Activated T-helper 1 cell treated with anti-CD3 and anti-CD28 coated beads, Interleukin-12 subunit alpha, Interleukin-12 subunit beta, Interleukin-2, Interleukin-4 antibody, amounts not matched to agents 30 ng/mL and 10 ng/mL and 1 ng/mL, durations not matched to agents 14 hours and 24 hours and 36 hours (primary cell): ENCODE measurements around the gene INO80E. TPM values are rescaled to one million over a fixed set of nuclear protein-coding genes. Genes with fewer than 3 reads are reported as not detected.
"Not testable (repeated sequence)": the region's sequence is repeated elsewhere in the genome, so short reads cannot be mapped to it uniquely, and the experiment has no call there.

Experiments used
- DNase-seq: peaks from one replicate; pipeline ENCODE4 v3.0.0; 2021; ENCODE audit warnings: low spot score
- H3K27ac Mint-ChIP-seq: one replicate; pipeline ENCODE4 v1.8.0; 2021; ENCODE audit warnings: mild to moderate bottlenecking, mixed read lengths
- H3K27me3 Mint-ChIP-seq: one replicate; pipeline ENCODE4 v1.8.0; 2022; ENCODE audit warnings: mild to moderate bottlenecking, moderate library complexity, mixed read lengths; ENCODE audit not compliant: insufficient read depth
- H3K36me3 Mint-ChIP-seq: one replicate; pipeline ENCODE4 v1.8.0; 2021; ENCODE audit warnings: low read depth, mixed read lengths
- H3K4me1 Mint-ChIP-seq: one replicate; pipeline ENCODE4 v1.8.0; 2021; ENCODE audit warnings: low read depth, mixed read lengths
- H3K4me3 Mint-ChIP-seq: one replicate; pipeline ENCODE4 v1.8.0; 2021; ENCODE audit warnings: mild to moderate bottlenecking, moderate library complexity, mixed read lengths
- H3K9me3 Mint-ChIP-seq: one replicate; pipeline ENCODE4 v1.8.0; 2021; ENCODE audit warnings: mixed read lengths
- intact Hi-C: fragments of 100-400 bp; cut with micrococcal nuclease; formaldehyde crosslinking; loops from one replicate; pipeline ENCODE4 v1.15.1; 2024
- total RNA-seq: library from RNA; stranded (reverse); gene quantifications from 2 replicates; pipeline ENCODE4 v1.2.3, GENCODE V29; 2022

Gene INO80E
- total RNA-seq: 128 and 137 TPM in 2 replicates

GRCh38 chr16:29995911-29996765, at the start of gene INO80E:
Gene INO80E (plus strand): TSS chr16:29996241. CDS start chr16:29996311, 70 bp downstream.
- H3K4me3 Mint-ChIP-seq: peak within 1 kb of the TSS; percentile 98
- H3K27me3 Mint-ChIP-seq: no peaks in the 10 kb centered on the region
- no peaks in the 10 kb centered on the region for H3K9me3 Mint-ChIP-seq
- intact Hi-C loops: loop anchor here (1.0 to 10.0 kb wide), 9 partner anchors 23 to 379 kb away; partner anchors contain the start of genes ALDOA, CDIPT, KCTD13 and KIF22
- DNase-seq: peak; percentile 99
- peaks cover 39% of the 10 kb centered on the region for H3K4me1 Mint-ChIP-seq
- peak within 1 kb of the TSS; percentile 96 for H3K27ac Mint-ChIP-seq
- H3K36me3 Mint-ChIP-seq: peaks cover 50% of the 10 kb centered on the region

GRCh38 chr16:29947897-29948296, 48.1 kb upstream of the INO80E start:
- H3K4me3 Mint-ChIP-seq: no peak overlapping the region
- DNase-seq: no peak
- H3K36me3 Mint-ChIP-seq: no peaks in the 10 kb centered on the region
- H3K27me3 Mint-ChIP-seq: peaks cover 16% of the 10 kb centered on the region
- intact Hi-C loops: no loop called here
- H3K9me3 Mint-ChIP-seq: peaks cover 3% of the 10 kb centered on the region
- H3K4me1 Mint-ChIP-seq: no peaks in the 10 kb centered on the region
- no peak overlapping the region for H3K27ac Mint-ChIP-seq

GRCh38 chr16:29950806-29951461, 45.1 kb upstream of the INO80E start:
- no peak overlapping the region for H3K4me3 Mint-ChIP-seq
- H3K27ac Mint-ChIP-seq: no peak overlapping the region
- intact Hi-C loops: no loop called here
- H3K36me3 Mint-ChIP-seq: no peaks in the 10 kb centered on the region
- peaks cover 3% of the 10 kb centered on the region for H3K9me3 Mint-ChIP-seq
- no peaks in the 10 kb centered on the region for H3K4me1 Mint-ChIP-seq
- no peak for DNase-seq
- peaks cover 12% of the 10 kb centered on the region for H3K27me3 Mint-ChIP-seq

GRCh38 chr16:29951625-29952365, 44.2 kb upstream of the INO80E start:
- no peaks in the 10 kb centered on the region for H3K36me3 Mint-ChIP-seq
- DNase-seq: no peak
- H3K27ac Mint-ChIP-seq: no peak overlapping the region
- no peak overlapping the region for H3K4me3 Mint-ChIP-seq
- intact Hi-C loops: no loop called here
- no peaks in the 10 kb centered on the region for H3K4me1 Mint-ChIP-seq
- peaks cover 9% of the 10 kb centered on the region for H3K27me3 Mint-ChIP-seq
- peaks cover 3% of the 10 kb centered on the region for H3K9me3 Mint-ChIP-seq

GRCh38 chr16:29958756-29959155, 37.3 kb upstream of the INO80E start:
- Mint-ChIP-seq H3K36me3 (peaks cover 3% of the 10 kb centered on the region), H3K4me1 (peaks cover 19% of the 10 kb centered on the region), H3K27ac (no peak overlapping the region), H3K27me3 (no peaks in the 10 kb centered on the region), H3K9me3 (no peaks in the 10 kb centered on the region), H3K4me3 (no peak overlapping the region)
- no peak for DNase-seq
- intact Hi-C loops: no loop called here

- Mint-ChIP-seq H3K9me3 (no peaks in the 10 kb centered on the region), H3K27ac (no peak overlapping the region)
These were observed 36.7 kb upstream of the INO80E start for GRCh38 chr16:29959293-29959692.

GRCh38 chr16:29959821-29960220, 36.2 kb upstream of the INO80E start:
- not testable (repeated sequence) for H3K27ac Mint-ChIP-seq, H3K27me3 Mint-ChIP-seq, H3K4me3 Mint-ChIP-seq, DNase-seq, H3K9me3 Mint-ChIP-seq, H3K36me3 Mint-ChIP-seq
- H3K4me1 Mint-ChIP-seq: peaks cover 21% of the 10 kb centered on the region
- intact Hi-C loops: loop anchor here (2.0 kb wide), 1 partner anchor 61 kb away; no protein-coding TSS in a partner anchor

More at GRCh38 chr16:29959293-29959692, 36.7 kb upstream of the INO80E start:
- no peaks in the 10 kb centered on the region for H3K27me3 Mint-ChIP-seq
- H3K4me3 Mint-ChIP-seq: no peak overlapping the region
- DNase-seq: no peak
- peaks cover 3% of the 10 kb centered on the region for H3K36me3 Mint-ChIP-seq
- peaks cover 19% of the 10 kb centered on the region for H3K4me1 Mint-ChIP-seq
- intact Hi-C loops: no loop called here

GRCh38 chr16:29961127-29961478, 34.9 kb upstream of the INO80E start:
- H3K9me3 Mint-ChIP-seq: no peaks in the 10 kb centered on the region
- peak overlapping the region; percentile 83 for H3K4me3 Mint-ChIP-seq
- peaks cover 7% of the 10 kb centered on the region for H3K36me3 Mint-ChIP-seq
- H3K4me1 Mint-ChIP-seq: peaks cover 24% of the 10 kb centered on the region
- intact Hi-C loops: loop anchor here (1.0 to 2.0 kb wide), 3 partner anchors 35 to 60 kb away; partner anchors contain the start of genes INO80E and KCTD13
- peak overlapping the region; percentile 77 for H3K27ac Mint-ChIP-seq
- no peaks in the 10 kb centered on the region for H3K27me3 Mint-ChIP-seq
- no peak for DNase-seq

- H3K36me3 Mint-ChIP-seq: peaks cover 7% of the 10 kb centered on the region
- peak within 1 kb of the TSS; percentile 83 for H3K27ac Mint-ChIP-seq
- peak; percentile 95 for DNase-seq
- H3K4me1 Mint-ChIP-seq: peaks cover 24% of the 10 kb centered on the region
- H3K9me3 Mint-ChIP-seq: no peaks in the 10 kb centered on the region
- H3K4me3 Mint-ChIP-seq: peak within 1 kb of the TSS; percentile 86
- intact Hi-C loops: loop anchor here (1.0 to 2.0 kb wide), 6 partner anchors 12 to 98 kb away; partner anchors contain the start of genes ASPHD1, CDIPT, INO80E and KCTD13
- H3K27me3 Mint-ChIP-seq: no peaks in the 10 kb centered on the region
These were observed 34.3 kb upstream of the INO80E start, which contains the start of gene TMEM219 for GRCh38 chr16:29961479-29962343. Gene TMEM219 (plus strand): TSS chr16:29962079. CDS start chr16:29963144, 1,065 bp downstream.

- peaks cover 24% of the 10 kb centered on the region for H3K4me1 Mint-ChIP-seq
- intact Hi-C loops: loop anchor here (1.0 kb wide), 3 partner anchors 11 to 99 kb away; partner anchors contain the start of genes ASPHD1, CDIPT and TAOK2
- peak overlapping the region; percentile 83 for H3K27ac Mint-ChIP-seq
- H3K4me3 Mint-ChIP-seq: peak overlapping the region; percentile 86
- H3K36me3 Mint-ChIP-seq: peaks cover 7% of the 10 kb centered on the region
- H3K9me3 Mint-ChIP-seq: no peaks in the 10 kb centered on the region
- no peak for DNase-seq
- no peaks in the 10 kb centered on the region for H3K27me3 Mint-ChIP-seq
These were observed 33.6 kb upstream of the INO80E start for GRCh38 chr16:29962344-29962994.

- Mint-ChIP-seq H3K36me3 (peaks cover 7% of the 10 kb centered on the region), H3K27ac (peak overlapping the region; percentile 16), H3K9me3 (no peaks in the 10 kb centered on the region), H3K4me3 (peak overlapping the region; percentile 86), H3K27me3 (no peaks in the 10 kb centered on the region), H3K4me1 (peaks cover 24% of the 10 kb centered on the region)
- no peak for DNase-seq
- intact Hi-C loops: no loop called here
These were observed 32.9 kb upstream of the INO80E start for GRCh38 chr16:29963021-29963743.
